B cell (primary cell): Measurements from ENCODE around the gene HLA-DQA2. TPM values are rescaled to one million over a fixed set of nuclear protein-coding genes. Genes with fewer than 3 reads are reported as not detected.
"Not testable (repeated sequence)": the region's sequence is repeated elsewhere in the genome, so short reads cannot be mapped to it uniquely, and the experiment has no call there.

Experiments used
- ATAC-seq: fragments of 200-7000 bp; cut with Tn5 transposase; one replicate; pipeline ENCODE4 v1.10.0; 2021; ENCODE audit warnings: low read depth, mild to moderate bottlenecking, moderate number of reproducible peaks, moderate library complexity
- CTCF ChIA-PET: fragments of 350-600 bp; sonication (Branson Sonifier 250); formaldehyde crosslinking; loops from one replicate; lab custom pipeline; 2021; ENCODE audit warnings: antibody characterized with exemption, inconsistent platforms; lab: Charles Lee
- POLR2A ChIA-PET: fragments of 350-600 bp; sonication (Branson Sonifier 250); formaldehyde crosslinking; loops from one replicate; lab custom pipeline; 2021; ENCODE audit warnings: antibody characterized with exemption; lab: Charles Lee
- DNase-seq: peaks from one replicate; pipeline ENCODE4 v3.0.0; 2013
- H2AFZ ChIP-seq: 2 replicates; pipeline ENCODE4 v1.6.1; 2012; ENCODE audit warnings: mild to moderate bottlenecking, low read depth, low read length; ENCODE audit not compliant: insufficient read depth, poor library complexity, severe bottlenecking
- H3K27ac ChIP-seq, 2 donors: 1 replicate in 1 of 2; 2 replicates in 1 of 2; pipeline ENCODE4 v1.5.1; 2012 to 2013; ENCODE audit warnings: low read length in 2 of 2, mild to moderate bottlenecking in 2 of 2, moderate library complexity in 1 of 2
- H3K27me3 ChIP-seq, 4 experiments: fragments of 200-600 bp in 1 of 4; sonication (generic) in 1 of 4; replicated peaks in 1 of 4; 1 replicate in 2 of 4; 2 replicates in 2 of 4; pipeline versions ENCODE4 v1.6.1 to v1.7.0; 2013 to 2016; ENCODE audit warnings: low read length in 3 of 4, mild to moderate bottlenecking in 2 of 4, mixed read lengths in 1 of 4, moderate library complexity in 1 of 4; ENCODE audit not compliant: insufficient read depth in 4 of 4, control insufficient read depth in 3 of 4; ENCODE audit errors: control extremely low read depth in 1 of 4
- H3K36me3 ChIP-seq, 2 experiments: replicated peaks in 1 of 2; 1 replicate in 1 of 2; 2 replicates in 1 of 2; pipeline versions ENCODE4 v1.6.1 to v1.7.1; 2013; ENCODE audit warnings: low read length in 1 of 2; ENCODE audit not compliant: insufficient read depth in 2 of 2, control insufficient read depth in 1 of 2; ENCODE audit errors: control extremely low read depth in 1 of 2, extremely low read depth in 1 of 2
- H3K4me1 ChIP-seq, 2 donors: fragments of 200-600 bp in 1 of 2; sonication (generic) in 1 of 2; 1 replicate in 1 of 2; 2 replicates in 1 of 2; pipeline versions ENCODE4 v1.5.1 to v1.6.1; 2013 to 2017; ENCODE audit warnings: low read length in 2 of 2; ENCODE audit not compliant: control insufficient read depth in 2 of 2, insufficient read depth in 2 of 2
- H3K4me2 ChIP-seq: replicated peaks from 2 replicates; pipeline ENCODE3; 2012; ENCODE audit warnings: mild to moderate bottlenecking, low read depth, low read length; ENCODE audit not compliant: poor library complexity, severe bottlenecking
- H3K4me3 ChIP-seq, 5 experiments: fragments of 200-600 bp in 1 of 5; sonication (generic) in 1 of 5; 1 replicate in 3 of 5; 2 replicates in 2 of 5; pipeline versions ENCODE4 v1.5.1 to v1.7.0; 2011 to 2016; ENCODE audit warnings: low read length in 4 of 5, mild to moderate bottlenecking in 4 of 5, low read depth in 2 of 5, control low read depth in 1 of 5, moderate library complexity in 1 of 5; ENCODE audit not compliant: insufficient read depth in 1 of 5; ENCODE audit errors: control extremely low read depth in 1 of 5, extremely low read depth in 1 of 5
- H3K79me2 ChIP-seq: fragments of 200-600 bp; sonication (generic); one replicate; pipeline ENCODE4 v1.6.0; 2016; ENCODE audit warnings: low read length; ENCODE audit not compliant: control insufficient read depth, insufficient read depth
- H3K9ac ChIP-seq: fragments of 200-600 bp; sonication (generic); 2 replicates; pipeline ENCODE4 v1.6.1; 2017; ENCODE audit warnings: mild to moderate bottlenecking, low read length, moderate library complexity
- H3K9me3 ChIP-seq, 3 donors: one replicate each; pipeline versions ENCODE4 v1.6.1 to v1.7.1; 2013; ENCODE audit warnings: low read length in 2 of 3; ENCODE audit not compliant: control insufficient read depth in 2 of 3, insufficient read depth in 1 of 3; ENCODE audit errors: control extremely low read depth in 1 of 3
- H4K20me1 ChIP-seq: 2 replicates; pipeline ENCODE4 v1.6.0; 2012; ENCODE audit warnings: mild to moderate bottlenecking, low read length; ENCODE audit not compliant: insufficient read depth, control insufficient read depth, poor library complexity, severe bottlenecking
- H3K27ac Mint-ChIP-seq: one replicate; pipeline ENCODE4 v1.8.0; 2021; ENCODE audit warnings: mixed read lengths
- H3K27me3 Mint-ChIP-seq: one replicate; pipeline ENCODE4 v1.8.0; 2021; ENCODE audit warnings: mixed read lengths
- H3K4me1 Mint-ChIP-seq: one replicate; pipeline ENCODE4 v1.8.0; 2021; ENCODE audit warnings: mixed read lengths
- H3K4me3 Mint-ChIP-seq: one replicate; pipeline ENCODE4 v1.8.0; 2021; ENCODE audit warnings: mixed read lengths
- H3K9me3 Mint-ChIP-seq: one replicate; pipeline ENCODE4 v1.8.0; 2022; ENCODE audit warnings: mixed read lengths; ENCODE audit not compliant: insufficient read depth
- CTCF ChIP-seq: fragments of 200-600 bp; IDR thresholded peaks from one replicate; pipeline ENCODE4 v1.8.0; 2022; ENCODE audit warnings: antibody characterized with exemption, mild to moderate bottlenecking
- EZH2 ChIP-seq: IDR thresholded peaks from 2 replicates; pipeline ENCODE4 v1.6.1; 2012; ENCODE audit warnings: borderline replicate concordance, low read depth, mild to moderate bottlenecking, moderate library complexity, low read length; ENCODE audit not compliant: insufficient read depth, poor library complexity, severe bottlenecking
- WGBS: methylation state at CpG from one replicate; pipeline ENCODE4 v1.1.5; 2013; ENCODE audit warnings: missing lambda C conversion rate; ENCODE audit not compliant: insufficient coverage; 5-methylcytosine and 5-hydroxymethylcytosine counted together
- intact Hi-C: fragments of 100-400 bp; cut with micrococcal nuclease; formaldehyde crosslinking; loops from one replicate; pipeline ENCODE4 v1.10.0; 2022
- polyA plus RNA-seq: library from polyadenylated mRNA; depleted of rRNA; stranded (reverse); fragments of >200 nt; gene quantifications from 2 replicates; pipeline ENCODE4 v1.2.3, GENCODE V29; 2012
- total RNA-seq, 2 donors: library from RNA; stranded (reverse); fragments of 120-200 nt in 1 of 2; gene quantifications; 1 replicate in 1 of 2; 2 replicates in 1 of 2; pipeline versions ENCODE4 v1.2.3 to v1.2.4, GENCODE V29; 2013 to 2022

HLA-DQA2 gene
- total and polyA plus RNA-seq, 2 donors (not counting 1 experiment from before 2014, with no cell fraction given) = 14.5 to 171 TPM

DNA sequence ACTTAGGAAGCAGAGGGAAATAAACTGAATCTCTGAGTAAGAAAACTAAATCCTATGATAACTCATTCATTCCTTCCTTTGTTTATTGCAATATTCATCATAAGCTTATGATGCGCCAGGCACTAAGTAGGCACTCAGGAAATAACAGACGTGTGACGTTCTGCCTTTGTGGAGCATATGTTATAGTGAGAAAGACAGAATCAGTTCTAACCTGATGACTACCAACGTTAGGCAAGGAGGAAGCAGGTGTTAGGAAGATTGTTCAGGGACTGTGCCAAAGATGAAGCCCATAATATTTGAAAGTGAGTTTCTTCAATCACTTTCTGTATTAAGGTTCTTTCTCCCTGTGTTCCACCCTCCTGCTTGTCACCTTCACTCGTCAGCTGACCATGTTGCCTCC is 3.6 kb downstream of the HLA-DQA2 start:
- Histone ChIP-seq H3K27me3 (peaks cover 0 to 5% (median 1%) of the 10 kb centered on the region in 4 experiments), H4K20me1 (no peaks in the 10 kb centered on the region), H3K4me3 (no peak overlapping the region), H3K4me2 (no peak overlapping the region), H2AFZ (no peak overlapping the region), H3K9me3 (no peaks in the 10 kb centered on the region), H3K36me3 (peaks cover 0 to 2% of the 10 kb centered on the region in 2 experiments), H3K27ac (no peak overlapping the region), H3K9ac (no peak overlapping the region), H3K4me1 (peaks cover 0 to 2% of the 10 kb centered on the region in 2 donors), H3K79me2 (no peaks in the 10 kb centered on the region)
- ATAC-seq (no peak), DNase-seq (no peak)
- Mint-ChIP-seq H3K9me3 (no peaks in the 10 kb centered on the region), H3K27ac (no peak overlapping the region), H3K27me3 (peaks cover 20% of the 10 kb centered on the region), H3K4me3 (no peak overlapping the region), H3K4me1 (peaks cover 11% of the 10 kb centered on the region)
- ChIA-PET POLR2A (no interaction called here), CTCF (no interaction called here)
- intact Hi-C loops = no loop called here
- 33% methylated on average over 5 of the region's 5 CpGs for WGBS
- TF ChIP-seq EZH2 (no peak), CTCF (no peak)

DNA sequence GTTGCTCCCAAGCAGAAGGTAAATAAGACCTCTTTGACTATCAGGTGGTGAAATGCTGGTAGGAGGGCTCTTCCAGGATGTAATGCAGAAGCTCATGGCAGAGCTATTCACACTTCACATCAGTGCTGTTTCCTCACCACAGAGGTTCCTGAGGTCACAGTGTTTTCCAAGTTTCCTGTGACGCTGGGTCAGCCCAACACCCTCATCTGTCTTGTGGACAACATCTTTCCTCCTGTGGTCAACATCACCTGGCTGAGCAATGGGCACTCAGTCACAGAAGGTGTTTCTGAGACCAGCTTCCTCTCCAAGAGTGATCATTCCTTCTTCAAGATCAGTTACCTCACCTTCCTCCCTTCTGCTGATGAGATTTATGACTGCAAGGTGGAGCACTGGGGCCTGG is 4.5 kb downstream of the HLA-DQA2 start:
- ChIA-PET CTCF (interaction anchor here (0.7 kb wide), 1 partner anchor 40 kb away, joined by 3 read pairs; no protein-coding TSS in a partner anchor), POLR2A (interaction anchor here (1.3 kb wide), 1 partner anchor 102 kb away, joined by 3 read pairs; no protein-coding TSS in a partner anchor)
- H3K9me3 ChIP-seq, H3K79me2 ChIP-seq, H4K20me1 ChIP-seq, H3K27me3 ChIP-seq, H2AFZ ChIP-seq, H3K36me3 ChIP-seq, intact Hi-C loops, H3K4me1 ChIP-seq, H3K27ac ChIP-seq, ATAC-seq, H3K9me3 Mint-ChIP-seq, H3K4me2 ChIP-seq, H3K9ac ChIP-seq: not testable (repeated sequence)
- peaks cover 11% of the 10 kb centered on the region for H3K4me1 Mint-ChIP-seq
- peak overlapping the region; percentile 80 for H3K27ac Mint-ChIP-seq
- peaks cover 19% of the 10 kb centered on the region for H3K27me3 Mint-ChIP-seq
- peak; percentile 19 for DNase-seq
- peak overlapping the region; percentile 73 for H3K4me3 Mint-ChIP-seq
- peak overlapping the region in 1 of 5 experiments; percentile 7 for H3K4me3 ChIP-seq
- 67% methylated on average over 1 of the region's 1 CpG for WGBS
